Liver (tissue), 9 donors: ENCODE measurements around the gene PTH2. TPM values are rescaled to one million over a fixed set of nuclear protein-coding genes. Genes with fewer than 3 reads are reported as not detected.

ENCODE experiments used
- DNase-seq: peaks from one replicate; pipeline ENCODE4 v3.0.0-alpha.2; 2017; ENCODE audit warnings: low spot score
- H3K27ac ChIP-seq, 2 donors: one replicate each; pipeline ENCODE4 v1.7.0; 2013; ENCODE audit warnings: inconsistent platforms in 2 of 2, low read length in 2 of 2, control low read depth in 1 of 2, low read depth in 1 of 2, mild to moderate bottlenecking in 1 of 2
- H3K27me3 ChIP-seq, 4 donors: one replicate each; pipeline versions ENCODE4 v1.6.1 to v1.7.0; 2013; ENCODE audit warnings: low read length in 3 of 4, inconsistent platforms in 1 of 4, mild to moderate bottlenecking in 1 of 4, moderate library complexity in 1 of 4; ENCODE audit not compliant: control insufficient read depth in 4 of 4, insufficient read depth in 4 of 4
- H3K36me3 ChIP-seq, 4 donors: one replicate each; pipeline versions ENCODE4 v1.6.1 to v1.7.0; 2013; ENCODE audit warnings: low read length in 3 of 4, mild to moderate bottlenecking in 3 of 4, low read depth in 1 of 4, moderate library complexity in 1 of 4; ENCODE audit not compliant: control insufficient read depth in 4 of 4, insufficient read depth in 3 of 4
- H3K4me1 ChIP-seq, 4 donors: one replicate each; pipeline versions ENCODE4 v1.6.1 to v1.7.0; 2013; ENCODE audit warnings: low read length in 3 of 4, mild to moderate bottlenecking in 3 of 4, moderate library complexity in 1 of 4; ENCODE audit not compliant: control insufficient read depth in 4 of 4, insufficient read depth in 4 of 4
- H3K4me3 ChIP-seq, 3 donors: one replicate each; pipeline versions ENCODE4 v1.6.1 to v1.7.0; 2013; ENCODE audit warnings: low read length in 3 of 3, control low read depth in 1 of 3, low read depth in 1 of 3, mild to moderate bottlenecking in 1 of 3
- H3K9ac ChIP-seq, 2 donors: one replicate each; pipeline ENCODE4 v1.7.0; 2013; ENCODE audit warnings: low read length in 2 of 2, mild to moderate bottlenecking in 2 of 2, moderate library complexity in 2 of 2, control low read depth in 1 of 2, low read depth in 1 of 2
- H3K9me3 ChIP-seq, 4 donors: one replicate each; pipeline versions ENCODE4 v1.6.1 to v1.7.0; 2013; ENCODE audit warnings: low read length in 3 of 4; ENCODE audit not compliant: control insufficient read depth in 4 of 4
- ATF3 ChIP-seq: IDR thresholded peaks from 2 replicates; pipeline ENCODE4 v1.6.1; 2016; ENCODE audit warnings: antibody characterized with exemption
- CTCF ChIP-seq: fragments of 150-350 bp; IDR thresholded peaks from 2 replicates; pipeline ENCODE4 v1.5.1; 2017; ENCODE audit warnings: improper control_type of control experiment, low read depth, low read length; ENCODE audit not compliant: missing input control
- EGR1 ChIP-seq, 2 donors: IDR thresholded peaks; 2 replicates each; pipeline ENCODE4 v1.6.1; 2016 to 2018; ENCODE audit warnings: antibody characterized with exemption in 2 of 2, low read depth in 2 of 2
- FOXA1 ChIP-seq: IDR thresholded peaks from 2 replicates; pipeline ENCODE4 v1.6.1; 2016; ENCODE audit warnings: antibody characterized with exemption
- FOXA2 ChIP-seq: IDR thresholded peaks from 2 replicates; pipeline ENCODE4 v1.6.1; 2016; ENCODE audit warnings: antibody characterized with exemption
- HNF4A ChIP-seq, 2 donors: conservative IDR thresholded peaks; 2 replicates each; pipeline ENCODE4 v1.6.1; 2016; ENCODE audit warnings: antibody characterized with exemption in 2 of 2, mild to moderate bottlenecking in 2 of 2
- JUND ChIP-seq, 2 donors: IDR thresholded peaks; 2 replicates each; pipeline ENCODE4 v1.6.1; 2016; ENCODE audit warnings: antibody characterized with exemption in 2 of 2
- MAX ChIP-seq: IDR thresholded peaks from 2 replicates; pipeline ENCODE4 v1.6.1; 2016; ENCODE audit warnings: antibody characterized with exemption
- NR2F2 ChIP-seq: IDR thresholded peaks from 2 replicates; pipeline ENCODE4 v1.6.1; 2016; ENCODE audit warnings: antibody characterized with exemption
- RAD21 ChIP-seq, 2 donors: IDR thresholded peaks; 2 replicates each; pipeline ENCODE4 v1.6.1; 2016; ENCODE audit warnings: antibody characterized with exemption in 2 of 2, mild to moderate bottlenecking in 2 of 2
- REST ChIP-seq: IDR thresholded peaks from 2 replicates; pipeline ENCODE4 v1.6.1; 2016; ENCODE audit warnings: antibody characterized with exemption, mild to moderate bottlenecking
- RXRA ChIP-seq, 2 donors: IDR thresholded peaks; 2 replicates each; pipeline ENCODE4 v1.6.1; 2017 to 2018; ENCODE audit warnings: antibody characterized with exemption in 2 of 2, mild to moderate bottlenecking in 1 of 2
- SP1 ChIP-seq: IDR thresholded peaks from 2 replicates; pipeline ENCODE4 v1.6.1; 2018; ENCODE audit warnings: antibody characterized with exemption, mild to moderate bottlenecking
- TAF1 ChIP-seq: conservative IDR thresholded peaks from 2 replicates; pipeline ENCODE4 v1.6.1; 2016; ENCODE audit warnings: antibody characterized with exemption, mild to moderate bottlenecking
- YY1 ChIP-seq: IDR thresholded peaks from 2 replicates; pipeline ENCODE4 v1.6.1; 2016; ENCODE audit warnings: antibody characterized with exemption, mild to moderate bottlenecking
- ZBTB33 ChIP-seq: IDR thresholded peaks from 2 replicates; pipeline ENCODE4 v1.6.1; 2016; ENCODE audit warnings: antibody characterized with exemption
- WGBS: extraction: QIAGEN DNeasy Blood & Tissue Kit; methylation state at CpG from one replicate; pipeline ENCODE4 v1.1.7; 2013; 5-methylcytosine and 5-hydroxymethylcytosine counted together
- polyA plus RNA-seq, 2 donors: library from polyadenylated mRNA; stranded (reverse) in 1 of 2; unstranded in 1 of 2; fragments of 200-250 nt in 1 of 2; fragments of >200 nt in 1 of 2; fragmentation: Nextera tagmentation in 1 of 2; extraction: Ambion mirVana in 1 of 2; gene quantifications; one replicate each; pipeline versions ENCODE4 v1.2.1 to v1.2.3, GENCODE V29; 2013 to 2015
- total RNA-seq, 2 donors: library from RNA; depleted of rRNA; stranded (reverse); fragments of >200 nt; gene quantifications; one replicate each; pipeline ENCODE4 v1.2.3, GENCODE V29; 2014
- donor health status: healthy.
- donor health status: healthy.
- donor health status: healthy.
- donor health status: healthy.
- donor health status: healthy.

The PTH2 gene
- total and polyA plus RNA-seq, 4 donors: not detected

- TF ChIP-seq TAF1 (no peak), EGR1 (IDR thresholded peaks at IDR 0.05; ENCODE audit: low read depth in 2 of 2) (no peak), FOXA1 (no peak), RXRA (IDR thresholded peaks at IDR 0.05) (no peak), ATF3 (no peak), ZBTB33 (no peak), REST (no peak), MAX (no peak), RAD21 (IDR thresholded peaks at IDR 0.05) (no peak), CTCF (no peak), HNF4A (conservative IDR thresholded peaks at IDR 0.05) (no peak), JUND (IDR thresholded peaks at IDR 0.05) (no peak), NR2F2 (no peak), YY1 (no peak), SP1 (no peak), FOXA2 (no peak)
- Histone ChIP-seq H3K27me3 (peaks cover 0 to 3% (median 3%) of the 10 kb centered on the region in 4 donors), H3K4me1 (peaks cover 0 to 8% (median 3%) of the 10 kb centered on the region in 4 donors), H3K36me3 (no peaks in the 10 kb centered on the region), H3K27ac (no peak overlapping the region), H3K4me3 (no peak overlapping the region), H3K9me3 (no peaks in the 10 kb centered on the region), H3K9ac (no peak overlapping the region)
- no peak for DNase-seq
- WGBS: 37% methylated on average over 6 of the region's 6 CpGs
Observed at GRCh38 chr19:49439836-49440235, 16.6 kb upstream of the PTH2 start.

GRCh38 chr19:49438261-49438660 is 15.0 kb upstream of the PTH2 start:
- TF ChIP-seq SP1 (no peak), ATF3 (no peak), TAF1 (no peak)
- Histone ChIP-seq H3K36me3 (no peaks in the 10 kb centered on the region), H3K4me3 (no peak overlapping the region), H3K4me1 (peaks cover 0 to 4% (median 2%) of the 10 kb centered on the region in 4 donors), H3K27me3 (peaks cover 3 to 8% (median 4%) of the 10 kb centered on the region in 4 donors), H3K9ac (no peak overlapping the region), H3K9me3 (no peaks in the 10 kb centered on the region), H3K27ac (no peak overlapping the region)
- WGBS: 13% methylated on average over 6 of the region's 6 CpGs
- DNase-seq: no peak
